GM21390 (cell line): ENCODE results near the gene TTLL10.

Experiments used
- ATAC-seq: cut with Tn5 transposase; IDR thresholded peaks from one replicate; pipeline ENCODE4 v1.9.1; 2021; ENCODE audit not compliant: unreplicated experiment

TTLL10 gene

GRCh38 chr1:1245178-1245816 is 71.6 kb downstream of the TTLL10 start:
- ATAC-seq, result no peak

- ATAC-seq, result no peak
Observed at GRCh38 chr1:1245817-1246576, 72.3 kb downstream of the TTLL10 start.

DNA sequence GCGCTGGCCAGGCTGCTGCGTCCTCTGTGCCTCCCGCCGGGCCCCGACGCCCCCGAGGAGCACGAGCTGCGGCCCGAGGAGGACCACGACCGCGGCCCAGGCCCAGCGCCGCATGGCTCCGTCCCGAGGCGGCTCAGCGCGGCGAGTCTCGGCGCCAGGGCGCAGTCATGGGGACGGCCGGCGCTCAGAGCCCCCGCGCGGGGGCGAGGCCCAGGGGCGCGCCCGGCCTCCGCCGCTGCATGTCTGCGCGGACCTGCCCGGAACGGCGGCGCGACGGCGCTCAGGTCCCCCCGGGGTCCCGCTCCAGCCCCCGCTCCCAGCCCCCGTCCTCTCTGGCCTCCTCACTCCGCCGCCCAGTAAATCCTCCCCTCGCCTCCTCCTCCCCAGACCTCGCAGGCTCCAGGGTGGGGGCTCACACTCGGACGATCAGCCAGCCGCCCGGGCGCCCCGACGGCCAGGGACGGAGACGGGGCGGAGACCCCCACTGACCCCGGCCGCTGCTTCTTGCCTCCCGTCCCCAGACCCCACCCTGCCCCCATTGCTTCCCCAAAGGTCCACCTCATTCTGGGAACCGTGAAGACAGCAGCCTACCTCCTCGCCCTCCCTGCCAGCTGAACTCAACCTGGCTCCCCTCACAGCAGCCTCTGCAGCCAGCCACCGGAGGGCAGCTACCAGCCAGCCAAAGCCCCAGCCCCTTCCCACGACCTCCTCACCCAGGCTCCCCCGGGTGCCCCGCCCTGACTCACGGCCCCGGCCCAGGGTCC is 73.1 kb downstream of the TTLL10 start, which contains the start of gene C1QTNF12:
Gene C1QTNF12 (minus strand): TSS at position 146 of the 764 bp plus-strand sequence. CDS start 32 bp downstream, at position 114.
- no peak for ATAC-seq

GRCh38 chr1:1247341-1247913 is 73.7 kb downstream of the TTLL10 start:
- ATAC-seq, result no peak
